WTC11 (cell line): ENCODE measurements around the gene SCAI. TPM values are rescaled to one million over a fixed set of nuclear protein-coding genes. Genes with fewer than 3 reads are reported as not detected.

ENCODE experiments used
- ATAC-seq: fragments of 200-7000 bp; cut with Tn5 transposase; 2 replicates; pipeline ENCODE4 v1.10.0; 2021; ENCODE audit warnings: mild to moderate bottlenecking, moderate library complexity
- CTCF ChIA-PET: fragments of 300-600 bp; sonication (Branson Sonifier 250); formaldehyde crosslinking; loops from one replicate; lab custom pipeline; 2021; ENCODE audit warnings: antibody characterized with exemption; lab: Charles Lee
- POLR2A ChIA-PET: fragments of 350-600 bp; sonication (Branson Sonifier 250); formaldehyde crosslinking; loops from one replicate; lab custom pipeline; 2021; ENCODE audit warnings: antibody characterized with exemption; lab: Charles Lee
- DNase-seq: peaks from one replicate; pipeline ENCODE4 v3.0.0; 2021; ENCODE audit warnings: low spot score
- H3K27ac Mint-ChIP-seq: 2 replicates; pipeline ENCODE4 v1.8.0; 2021; ENCODE audit warnings: mixed read lengths
- H3K27me3 Mint-ChIP-seq: 2 replicates; pipeline ENCODE4 v1.8.0; 2021; ENCODE audit warnings: low read depth, mild to moderate bottlenecking, moderate library complexity, mixed read lengths
- H3K36me3 Mint-ChIP-seq: 2 replicates; pipeline ENCODE4 v1.8.0; 2021; ENCODE audit warnings: mixed read lengths
- H3K4me1 Mint-ChIP-seq: 2 replicates; pipeline ENCODE4 v1.8.0; 2022; ENCODE audit warnings: mixed read lengths
- H3K4me3 Mint-ChIP-seq: 2 replicates; pipeline ENCODE4 v1.8.0; 2021; ENCODE audit warnings: mild to moderate bottlenecking, moderate library complexity, mixed read lengths
- H3K9me3 Mint-ChIP-seq: 2 replicates; pipeline ENCODE4 v1.8.0; 2021; ENCODE audit warnings: mixed read lengths
- ATF2 ChIP-seq: sonication (generic); formaldehyde crosslinking; IDR thresholded peaks from 2 replicates; pipeline ENCODE4 v1.8.1; 2022; ENCODE audit warnings: low read depth, missing genetic modification reagents, borderline replicate concordance
- ATF3 ChIP-seq: sonication (generic); formaldehyde crosslinking; conservative IDR thresholded peaks from 2 replicates; pipeline ENCODE4 v1.8.1; 2022; ENCODE audit warnings: mild to moderate bottlenecking, missing genetic modification reagents
- ELF4 ChIP-seq: sonication (generic); formaldehyde crosslinking; IDR thresholded peaks from 2 replicates; pipeline ENCODE4 v1.8.1; 2022; ENCODE audit warnings: low read depth, mild to moderate bottlenecking, moderate library complexity, missing genetic modification reagents
- ETV6 ChIP-seq: sonication (generic); formaldehyde crosslinking; IDR thresholded peaks from 2 replicates; pipeline ENCODE4 v1.8.1; 2022; ENCODE audit warnings: mild to moderate bottlenecking, missing genetic modification reagents
- FOXJ3 ChIP-seq: sonication (generic); formaldehyde crosslinking; IDR thresholded peaks from 2 replicates; pipeline ENCODE4 v1.9.0; 2021; ENCODE audit warnings: missing genetic modification reagents, mild to moderate bottlenecking, borderline replicate concordance
- FOXK1 ChIP-seq: sonication (generic); formaldehyde crosslinking; IDR thresholded peaks from 2 replicates; pipeline ENCODE4 v1.8.0; 2022; ENCODE audit warnings: mild to moderate bottlenecking, moderate library complexity, missing genetic modification reagents
- FOXP1 ChIP-seq: sonication (generic); formaldehyde crosslinking; IDR thresholded peaks from 2 replicates; pipeline ENCODE4 v1.8.0; 2022; ENCODE audit warnings: missing genetic modification reagents, mild to moderate bottlenecking, moderate library complexity, borderline replicate concordance
- KAT7 ChIP-seq: sonication (generic); formaldehyde crosslinking; IDR thresholded peaks from 2 replicates; pipeline ENCODE4 v1.8.1; 2023; ENCODE audit warnings: missing genetic modification reagents, mild to moderate bottlenecking, borderline replicate concordance
- NFE2L1 ChIP-seq: sonication (generic); formaldehyde crosslinking; IDR thresholded peaks from 2 replicates; pipeline ENCODE4 v1.8.1; 2023; ENCODE audit warnings: missing genetic modification reagents
- NR1H2 ChIP-seq: sonication (generic); formaldehyde crosslinking; IDR thresholded peaks from 2 replicates; pipeline ENCODE4 v1.9.0; 2021; ENCODE audit warnings: mild to moderate bottlenecking, moderate library complexity, missing genetic modification reagents
- NR2C2 ChIP-seq: sonication (generic); formaldehyde crosslinking; IDR thresholded peaks from 2 replicates; pipeline ENCODE4 v1.8.0; 2022; ENCODE audit warnings: mild to moderate bottlenecking, missing genetic modification reagents
- SMAD3 ChIP-seq: sonication (generic); formaldehyde crosslinking; IDR thresholded peaks from 2 replicates; pipeline ENCODE4 v1.8.0; 2022; ENCODE audit warnings: missing genetic modification reagents, mild to moderate bottlenecking, borderline replicate concordance
- TEAD1 ChIP-seq: sonication (generic); formaldehyde crosslinking; IDR thresholded peaks from 2 replicates; pipeline ENCODE4 v1.8.0; 2022; ENCODE audit warnings: mild to moderate bottlenecking, missing genetic modification reagents
- ZBTB21 ChIP-seq: sonication (generic); formaldehyde crosslinking; IDR thresholded peaks from 2 replicates; pipeline ENCODE4 v1.8.1; 2023; ENCODE audit warnings: mild to moderate bottlenecking, missing genetic modification reagents, borderline replicate concordance
- ZNF138 ChIP-seq: sonication (generic); formaldehyde crosslinking; conservative IDR thresholded peaks from 2 replicates; pipeline ENCODE4 v1.8.1; 2022; ENCODE audit warnings: mild to moderate bottlenecking, moderate library complexity, missing genetic modification reagents
- ZNF219 ChIP-seq: sonication (generic); formaldehyde crosslinking; IDR thresholded peaks from 2 replicates; pipeline ENCODE4 v1.8.0; 2023; ENCODE audit warnings: missing genetic modification reagents, mild to moderate bottlenecking, borderline replicate concordance
- ZNF263 ChIP-seq: sonication (generic); formaldehyde crosslinking; IDR thresholded peaks from 2 replicates; pipeline ENCODE4 v1.8.1; 2022; ENCODE audit warnings: low read depth, mild to moderate bottlenecking, moderate library complexity, missing genetic modification reagents
- ZNF671 ChIP-seq: fragments of 250-450 bp; sonication (Bioruptor Pico); IDR thresholded peaks from 2 replicates; pipeline ENCODE4 v1.8.0; 2021; ENCODE audit warnings: mild to moderate bottlenecking
- total RNA-seq: library from RNA; stranded (reverse); gene quantifications from 3 replicates; pipeline ENCODE4 v1.2.3, GENCODE V29; 2021
- TF ChIP-seq, protein P1 (sequence below): sonication (generic); formaldehyde crosslinking; IDR thresholded peaks from 2 replicates; pipeline ENCODE4 v1.8.1; 2022; ENCODE audit warnings: mild to moderate bottlenecking, missing genetic modification reagents, moderate library complexity, borderline replicate concordance
- TF ChIP-seq, protein P2 (sequence below): fragments of 250-450 bp; sonication (Bioruptor Pico); IDR thresholded peaks from 2 replicates; pipeline ENCODE4 v1.9.0; 2021; ENCODE audit warnings: mild to moderate bottlenecking
- TF ChIP-seq, protein P3 (sequence below): sonication (generic); formaldehyde crosslinking; IDR thresholded peaks from 2 replicates; pipeline ENCODE4 v1.8.1; 2022; ENCODE audit warnings: mild to moderate bottlenecking, moderate library complexity, missing genetic modification reagents
- TF ChIP-seq, protein P4 (sequence below): sonication (generic); formaldehyde crosslinking; IDR thresholded peaks from 2 replicates; pipeline ENCODE4 v1.8.1; 2022; ENCODE audit warnings: low read depth, mild to moderate bottlenecking, moderate library complexity, missing genetic modification reagents, borderline replicate concordance
- TF ChIP-seq, protein P5 (sequence below): fragments of 250-450 bp; sonication (Bioruptor Pico); IDR thresholded peaks from 2 replicates; pipeline ENCODE4 v2.1.2; 2022; ENCODE audit warnings: mild to moderate bottlenecking, moderate library complexity

SCAI gene
- total RNA-seq, 1 experiment from 2014 or later = 20.4 TPM

DNA sequence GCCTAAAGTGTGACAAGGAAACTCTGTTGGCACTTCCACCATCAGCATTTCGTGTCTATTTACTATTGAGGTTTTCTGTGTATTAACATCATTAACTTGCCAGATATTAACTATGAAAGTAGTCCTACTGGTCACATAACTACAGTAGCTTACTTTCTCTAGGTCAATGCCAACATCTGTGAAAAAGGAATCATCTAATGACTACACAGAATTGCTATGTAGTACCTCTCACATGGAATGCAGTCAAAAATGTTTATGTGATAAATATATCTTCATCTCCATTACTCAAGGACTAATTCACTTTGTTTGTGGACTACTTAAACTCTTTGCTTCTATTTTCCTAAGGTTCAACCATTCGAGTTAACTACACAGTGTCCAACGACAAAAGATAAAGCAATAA lies 2.1 kb downstream of the SCAI start:
- POLR2A ChIA-PET = no interaction called here
- no peaks in the 10 kb centered on the region for H3K9me3 Mint-ChIP-seq
- ATAC-seq (no peak), DNase-seq (no peak)
- 0 out of 2 replicates have a peak overlapping the region, but pooled peaks have one; percentile 96 for H3K4me3 Mint-ChIP-seq
- H3K36me3 Mint-ChIP-seq = peaks cover 18% of the 10 kb centered on the region
- no peaks in the 10 kb centered on the region for H3K27me3 Mint-ChIP-seq
- no peak for TF ChIP-seq ETV6
- no peak for TF ChIP-seq SMAD3 (CRISPR knock-in tag)
- TF ChIP-seq, protein P1, sequence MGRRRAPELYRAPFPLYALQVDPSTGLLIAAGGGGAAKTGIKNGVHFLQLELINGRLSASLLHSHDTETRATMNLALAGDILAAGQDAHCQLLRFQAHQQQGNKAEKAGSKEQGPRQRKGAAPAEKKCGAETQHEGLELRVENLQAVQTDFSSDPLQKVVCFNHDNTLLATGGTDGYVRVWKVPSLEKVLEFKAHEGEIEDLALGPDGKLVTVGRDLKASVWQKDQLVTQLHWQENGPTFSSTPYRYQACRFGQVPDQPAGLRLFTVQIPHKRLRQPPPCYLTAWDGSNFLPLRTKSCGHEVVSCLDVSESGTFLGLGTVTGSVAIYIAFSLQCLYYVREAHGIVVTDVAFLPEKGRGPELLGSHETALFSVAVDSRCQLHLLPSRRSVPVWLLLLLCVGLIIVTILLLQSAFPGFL (CRISPR knock-in tag) = no peak
- TF ChIP-seq ZBTB21 = no peak
- TF ChIP-seq FOXJ3 (CRISPR knock-in tag) = no peak
- no peak for TF ChIP-seq KAT7 (CRISPR knock-in tag)
- no peak for TF ChIP-seq FOXP1 (CRISPR knock-in tag)
- TF ChIP-seq, protein P2, sequence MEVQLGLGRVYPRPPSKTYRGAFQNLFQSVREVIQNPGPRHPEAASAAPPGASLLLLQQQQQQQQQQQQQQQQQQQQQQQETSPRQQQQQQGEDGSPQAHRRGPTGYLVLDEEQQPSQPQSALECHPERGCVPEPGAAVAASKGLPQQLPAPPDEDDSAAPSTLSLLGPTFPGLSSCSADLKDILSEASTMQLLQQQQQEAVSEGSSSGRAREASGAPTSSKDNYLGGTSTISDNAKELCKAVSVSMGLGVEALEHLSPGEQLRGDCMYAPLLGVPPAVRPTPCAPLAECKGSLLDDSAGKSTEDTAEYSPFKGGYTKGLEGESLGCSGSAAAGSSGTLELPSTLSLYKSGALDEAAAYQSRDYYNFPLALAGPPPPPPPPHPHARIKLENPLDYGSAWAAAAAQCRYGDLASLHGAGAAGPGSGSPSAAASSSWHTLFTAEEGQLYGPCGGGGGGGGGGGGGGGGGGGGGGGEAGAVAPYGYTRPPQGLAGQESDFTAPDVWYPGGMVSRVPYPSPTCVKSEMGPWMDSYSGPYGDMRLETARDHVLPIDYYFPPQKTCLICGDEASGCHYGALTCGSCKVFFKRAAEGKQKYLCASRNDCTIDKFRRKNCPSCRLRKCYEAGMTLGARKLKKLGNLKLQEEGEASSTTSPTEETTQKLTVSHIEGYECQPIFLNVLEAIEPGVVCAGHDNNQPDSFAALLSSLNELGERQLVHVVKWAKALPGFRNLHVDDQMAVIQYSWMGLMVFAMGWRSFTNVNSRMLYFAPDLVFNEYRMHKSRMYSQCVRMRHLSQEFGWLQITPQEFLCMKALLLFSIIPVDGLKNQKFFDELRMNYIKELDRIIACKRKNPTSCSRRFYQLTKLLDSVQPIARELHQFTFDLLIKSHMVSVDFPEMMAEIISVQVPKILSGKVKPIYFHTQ (CRISPR knock-in tag) = no peak
- H3K27ac Mint-ChIP-seq = no peak overlapping the region
- H3K4me1 Mint-ChIP-seq = peaks cover 14% of the 10 kb centered on the region
- CTCF ChIA-PET = interaction anchor here (0.9 to 1.5 kb wide), 2 partner anchors 10 kb away, joined by 4 to 7 read pairs; no protein-coding TSS in a partner anchor

DNA sequence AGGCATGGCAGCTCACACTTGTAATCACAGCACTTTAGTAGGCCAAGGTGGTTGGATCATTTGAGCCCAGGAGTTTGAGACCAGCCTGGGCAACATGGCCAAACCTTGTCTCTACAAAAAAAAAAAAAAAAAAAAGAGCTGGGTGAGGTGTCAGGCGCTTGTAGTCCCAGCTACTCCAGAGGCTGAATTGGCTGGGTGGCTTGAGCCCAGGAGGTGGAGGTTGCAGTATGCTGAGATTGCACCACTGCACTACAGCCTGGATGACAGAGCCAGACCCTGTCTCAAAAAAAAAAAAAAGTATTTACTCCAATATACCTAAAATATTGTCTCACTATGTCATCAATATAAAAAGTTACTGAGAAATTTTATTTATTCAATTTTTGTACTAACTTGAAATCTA lies 2.8 kb downstream of the SCAI start:
- H3K4me3 Mint-ChIP-seq = no peak overlapping the region
- no peaks in the 10 kb centered on the region for H3K9me3 Mint-ChIP-seq
- DNase-seq = no peak
- peaks cover 14% of the 10 kb centered on the region for H3K4me1 Mint-ChIP-seq
- ATAC-seq = no peak
- ChIA-PET CTCF (interaction anchor here (0.9 kb wide), 1 partner anchor 9 kb away, joined by 4 read pairs; no protein-coding TSS in a partner anchor), POLR2A (interaction anchor here (0.7 kb wide), 1 partner anchor 545 kb away, joined by 3 read pairs; no protein-coding TSS in a partner anchor)
- TF ChIP-seq ATF3 (no peak), TEAD1 (CRISPR knock-in tag) (no peak), NR2C2 (no peak), ZNF219 (no peak), FOXJ3 (CRISPR knock-in tag) (no peak), ZNF138 (CRISPR knock-in tag) (no peak), ZNF671 (no peak), FOXK1 (CRISPR knock-in tag) (no peak), ELF4 (no peak), NR1H2 (CRISPR knock-in tag) (no peak), ATF2 (CRISPR knock-in tag) (no peak), NFE2L1 (CRISPR knock-in tag) (no peak), KAT7 (CRISPR knock-in tag) (no peak), ZNF263 (CRISPR knock-in tag) (no peak)
- TF ChIP-seq, protein P3, sequence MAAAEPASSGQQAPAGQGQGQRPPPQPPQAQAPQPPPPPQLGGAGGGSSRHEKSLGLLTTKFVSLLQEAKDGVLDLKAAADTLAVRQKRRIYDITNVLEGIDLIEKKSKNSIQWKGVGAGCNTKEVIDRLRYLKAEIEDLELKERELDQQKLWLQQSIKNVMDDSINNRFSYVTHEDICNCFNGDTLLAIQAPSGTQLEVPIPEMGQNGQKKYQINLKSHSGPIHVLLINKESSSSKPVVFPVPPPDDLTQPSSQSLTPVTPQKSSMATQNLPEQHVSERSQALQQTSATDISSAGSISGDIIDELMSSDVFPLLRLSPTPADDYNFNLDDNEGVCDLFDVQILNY (CRISPR knock-in tag) = no peak
- TF ChIP-seq, protein P4, sequence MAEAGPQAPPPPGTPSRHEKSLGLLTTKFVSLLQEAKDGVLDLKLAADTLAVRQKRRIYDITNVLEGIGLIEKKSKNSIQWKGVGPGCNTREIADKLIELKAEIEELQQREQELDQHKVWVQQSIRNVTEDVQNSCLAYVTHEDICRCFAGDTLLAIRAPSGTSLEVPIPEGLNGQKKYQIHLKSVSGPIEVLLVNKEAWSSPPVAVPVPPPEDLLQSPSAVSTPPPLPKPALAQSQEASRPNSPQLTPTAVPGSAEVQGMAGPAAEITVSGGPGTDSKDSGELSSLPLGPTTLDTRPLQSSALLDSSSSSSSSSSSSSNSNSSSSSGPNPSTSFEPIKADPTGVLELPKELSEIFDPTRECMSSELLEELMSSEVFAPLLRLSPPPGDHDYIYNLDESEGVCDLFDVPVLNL (CRISPR knock-in tag) = no peak
- TF ChIP-seq, protein P5, sequence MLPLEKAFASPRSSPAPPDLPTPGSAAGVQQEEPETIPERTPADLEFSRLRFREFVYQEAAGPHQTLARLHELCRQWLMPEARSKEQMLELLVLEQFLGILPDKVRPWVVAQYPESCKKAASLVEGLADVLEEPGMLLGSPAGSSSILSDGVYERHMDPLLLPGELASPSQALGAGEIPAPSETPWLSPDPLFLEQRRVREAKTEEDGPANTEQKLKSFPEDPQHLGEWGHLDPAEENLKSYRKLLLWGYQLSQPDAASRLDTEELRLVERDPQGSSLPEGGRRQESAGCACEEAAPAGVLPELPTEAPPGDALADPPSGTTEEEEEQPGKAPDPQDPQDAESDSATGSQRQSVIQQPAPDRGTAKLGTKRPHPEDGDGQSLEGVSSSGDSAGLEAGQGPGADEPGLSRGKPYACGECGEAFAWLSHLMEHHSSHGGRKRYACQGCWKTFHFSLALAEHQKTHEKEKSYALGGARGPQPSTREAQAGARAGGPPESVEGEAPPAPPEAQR (CRISPR knock-in tag) = no peak
- H3K27me3 Mint-ChIP-seq = no peaks in the 10 kb centered on the region
- no peak overlapping the region for H3K27ac Mint-ChIP-seq
- H3K36me3 Mint-ChIP-seq = peaks cover 18% of the 10 kb centered on the region
